GM23338 (cell line): Measurements from ENCODE around the gene CENPA. TPM values are rescaled to one million over a fixed set of nuclear protein-coding genes. Genes with fewer than 3 reads are reported as not detected.

Experiments used
- ATAC-seq: fragments of 200-7000 bp; cut with Tn5 transposase; 3 replicates; pipeline ENCODE4 v1.9.1; 2020
- DNase-seq: peaks from one replicate; pipeline ENCODE4 v3.0.0-alpha.2; 2015; ENCODE audit warnings: low spot score
- H2AFZ ChIP-seq: fragments of 200-600 bp; sonication (generic); 2 replicates; pipeline ENCODE4 v1.8.0; 2016; ENCODE audit warnings: antibody characterized with exemption, mild to moderate bottlenecking, moderate library complexity
- H3F3A ChIP-seq: fragments of 200-600 bp; sonication (generic); replicated peaks from 2 replicates; pipeline ENCODE4 v1.8.0; 2017; ENCODE audit warnings: antibody characterized with exemption, mixed run types, low read depth
- H3K27ac ChIP-seq: fragments of 200-600 bp; sonication (generic); 2 replicates; pipeline ENCODE4 v1.6.1; 2016; ENCODE audit warnings: low read depth
- H3K27me3 ChIP-seq: fragments of 200-600 bp; sonication (generic); 2 replicates; pipeline ENCODE4 v1.8.0; 2016; ENCODE audit warnings: mild to moderate bottlenecking, mixed run types, moderate library complexity; ENCODE audit not compliant: insufficient read depth
- H3K36me3 ChIP-seq: fragments of 200-600 bp; sonication (generic); 2 replicates; pipeline ENCODE4 v1.8.0; 2016; ENCODE audit warnings: mild to moderate bottlenecking; ENCODE audit not compliant: insufficient read depth
- H3K4me1 ChIP-seq: fragments of 200-600 bp; sonication (generic); 2 replicates; pipeline ENCODE4 v1.8.0; 2016; ENCODE audit warnings: mild to moderate bottlenecking, moderate library complexity; ENCODE audit not compliant: insufficient read depth
- H3K4me2 ChIP-seq: fragments of 200-600 bp; sonication (generic); 2 replicates; pipeline ENCODE4 v1.7.1; 2017; ENCODE audit warnings: mixed run types
- H3K4me3 ChIP-seq: fragments of 200-600 bp; sonication (generic); 2 replicates; pipeline ENCODE4 v1.6.1; 2016; ENCODE audit warnings: mixed run types
- H3K79me2 ChIP-seq: fragments of 200-600 bp; sonication (generic); replicated peaks from 2 replicates; pipeline ENCODE4 v1.8.0; 2017; ENCODE audit warnings: mild to moderate bottlenecking; ENCODE audit not compliant: insufficient read depth
- H3K9me2 ChIP-seq: fragments of 200-600 bp; sonication (generic); 2 replicates; pipeline ENCODE4 v1.8.0; 2017; ENCODE audit not compliant: insufficient read depth
- H4K20me1 ChIP-seq: fragments of 200-600 bp; sonication (generic); replicated peaks from 2 replicates; pipeline ENCODE4 v1.8.0; 2017; ENCODE audit warnings: mild to moderate bottlenecking; ENCODE audit not compliant: insufficient read depth
- H3K27ac Mint-ChIP-seq: 2 replicates; pipeline ENCODE4 v1.8.0; 2020; ENCODE audit warnings: inconsistent platforms, mild to moderate bottlenecking, moderate library complexity, mixed read lengths
- H3K27me3 Mint-ChIP-seq: 3 replicates; pipeline ENCODE4 v1.8.0; 2022; ENCODE audit warnings: low read depth, mild to moderate bottlenecking, moderate library complexity, mixed read lengths, inconsistent platforms; ENCODE audit not compliant: insufficient read depth, poor library complexity
- H3K36me3 Mint-ChIP-seq: 3 replicates; pipeline ENCODE4 v1.8.0; 2021; ENCODE audit warnings: low read depth, mild to moderate bottlenecking, inconsistent platforms, moderate library complexity, mixed read lengths
- H3K4me1 Mint-ChIP-seq: 3 replicates; pipeline ENCODE4 v1.8.0; 2020; ENCODE audit warnings: mild to moderate bottlenecking, inconsistent platforms, mixed read lengths
- H3K4me3 Mint-ChIP-seq: 3 replicates; pipeline ENCODE4 v1.8.0; 2021; ENCODE audit warnings: moderate library complexity, mild to moderate bottlenecking, inconsistent platforms, mixed read lengths
- H3K9me3 Mint-ChIP-seq: 3 replicates; pipeline ENCODE4 v1.8.0; 2020; ENCODE audit warnings: moderate library complexity, mild to moderate bottlenecking, inconsistent platforms, mixed read lengths
- CREB1 ChIP-seq: fragments of 250-450 bp; sonication (Bioruptor Pico); IDR thresholded peaks from 2 replicates; pipeline ENCODE4 v1.5.0; 2020; ENCODE audit warnings: low read depth, mild to moderate bottlenecking, moderate library complexity
- EZH2 ChIP-seq: fragments of 200-600 bp; sonication (generic); IDR thresholded peaks from one replicate; pipeline ENCODE4 v1.8.0; 2017; ENCODE audit warnings: antibody characterized with exemption, mild to moderate bottlenecking, low read depth; ENCODE audit not compliant: unreplicated experiment
- EZH2phosphoT487 ChIP-seq: fragments of 200-600 bp; sonication (generic); IDR thresholded peaks from one replicate; pipeline ENCODE4 v1.8.1; 2018; ENCODE audit warnings: antibody characterized with exemption; ENCODE audit not compliant: unreplicated experiment
- JUNB ChIP-seq: IDR thresholded peaks from one replicate; pipeline ENCODE4 v1.6.1; 2016; ENCODE audit warnings: antibody characterized with exemption; ENCODE audit not compliant: unreplicated experiment
- NANOG ChIP-seq: IDR thresholded peaks from 2 replicates; pipeline ENCODE4 v1.6.1; 2016; ENCODE audit warnings: antibody characterized with exemption, borderline replicate concordance
- POLR2AphosphoS5 ChIP-seq: IDR thresholded peaks from 2 replicates; pipeline ENCODE4 v1.6.1; 2016; ENCODE audit warnings: antibody characterized with exemption, low read depth
- ZNF114 ChIP-seq: fragments of 250-450 bp; sonication (Bioruptor Pico); IDR thresholded peaks from 2 replicates; pipeline ENCODE4 v1.5.0; 2020; ENCODE audit warnings: mild to moderate bottlenecking, moderate library complexity
- ZNF331 ChIP-seq: fragments of 250-450 bp; sonication (Bioruptor Pico); IDR thresholded peaks from 2 replicates; pipeline ENCODE4 v1.5.0; 2020; ENCODE audit warnings: low read depth, mild to moderate bottlenecking, moderate library complexity
- polyA plus RNA-seq: library from polyadenylated mRNA; unstranded; fragments of >200 nt; fragmentation: Nextera tagmentation; extraction: Ambion mirVana; gene quantifications from 2 replicates; pipeline ENCODE4 v1.2.1, GENCODE V29; 2016
- total RNA-seq: library from RNA; depleted of rRNA; stranded (reverse); fragments of >200 nt; shearing (Covaris generic); gene quantifications from 2 replicates; pipeline ENCODE4 v1.2.3, GENCODE V29; 2014
- TF ChIP-seq, protein P1 (sequence below): IDR thresholded peaks from 2 replicates; pipeline ENCODE4 v1.6.1; 2016; ENCODE audit warnings: antibody characterized with exemption
- TF ChIP-seq, protein P2 (sequence below), 2 experiments: fragments of 200-600 bp in 1 of 2; sonication (generic) in 1 of 2; conservative IDR thresholded peaks; 2 replicates each; pipeline versions ENCODE4 v1.5.1 to v1.6.1; 2016 to 2017; ENCODE audit warnings: antibody characterized with exemption in 2 of 2, low read depth in 2 of 2, mild to moderate bottlenecking in 2 of 2, moderate library complexity in 1 of 2
- TF ChIP-seq, protein P3 (sequence below): fragments of 250-450 bp; sonication (Bioruptor Pico); IDR thresholded peaks from 2 replicates; pipeline ENCODE4 v1.5.0; 2020; ENCODE audit warnings: mild to moderate bottlenecking, moderate library complexity
- TF ChIP-seq, protein P4 (sequence below): IDR thresholded peaks from one replicate; pipeline ENCODE4 v1.6.1; 2018; ENCODE audit warnings: antibody characterized with exemption; ENCODE audit not compliant: unreplicated experiment

Gene CENPA
- total and polyA plus RNA-seq, 2 experiments from 2014 or later: 16.8 to 24.2 TPM

GRCh38 chr2:26843041-26843440 lies 57.2 kb downstream of the CENPA start:
- H3F3A ChIP-seq: 0 out of 2 replicates have a peak, but pooled peaks cover 5% of the 10 kb centered on the region
- H2AFZ ChIP-seq: no peak overlapping the region
- TF ChIP-seq, protein P1, sequence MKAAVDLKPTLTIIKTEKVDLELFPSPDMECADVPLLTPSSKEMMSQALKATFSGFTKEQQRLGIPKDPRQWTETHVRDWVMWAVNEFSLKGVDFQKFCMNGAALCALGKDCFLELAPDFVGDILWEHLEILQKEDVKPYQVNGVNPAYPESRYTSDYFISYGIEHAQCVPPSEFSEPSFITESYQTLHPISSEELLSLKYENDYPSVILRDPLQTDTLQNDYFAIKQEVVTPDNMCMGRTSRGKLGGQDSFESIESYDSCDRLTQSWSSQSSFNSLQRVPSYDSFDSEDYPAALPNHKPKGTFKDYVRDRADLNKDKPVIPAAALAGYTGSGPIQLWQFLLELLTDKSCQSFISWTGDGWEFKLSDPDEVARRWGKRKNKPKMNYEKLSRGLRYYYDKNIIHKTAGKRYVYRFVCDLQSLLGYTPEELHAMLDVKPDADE: no peak
- no peak for TF ChIP-seq EZH2phosphoT487
- no peak for TF ChIP-seq CREB1 (CRISPR knock-in tag)
- TF ChIP-seq, protein P2, sequence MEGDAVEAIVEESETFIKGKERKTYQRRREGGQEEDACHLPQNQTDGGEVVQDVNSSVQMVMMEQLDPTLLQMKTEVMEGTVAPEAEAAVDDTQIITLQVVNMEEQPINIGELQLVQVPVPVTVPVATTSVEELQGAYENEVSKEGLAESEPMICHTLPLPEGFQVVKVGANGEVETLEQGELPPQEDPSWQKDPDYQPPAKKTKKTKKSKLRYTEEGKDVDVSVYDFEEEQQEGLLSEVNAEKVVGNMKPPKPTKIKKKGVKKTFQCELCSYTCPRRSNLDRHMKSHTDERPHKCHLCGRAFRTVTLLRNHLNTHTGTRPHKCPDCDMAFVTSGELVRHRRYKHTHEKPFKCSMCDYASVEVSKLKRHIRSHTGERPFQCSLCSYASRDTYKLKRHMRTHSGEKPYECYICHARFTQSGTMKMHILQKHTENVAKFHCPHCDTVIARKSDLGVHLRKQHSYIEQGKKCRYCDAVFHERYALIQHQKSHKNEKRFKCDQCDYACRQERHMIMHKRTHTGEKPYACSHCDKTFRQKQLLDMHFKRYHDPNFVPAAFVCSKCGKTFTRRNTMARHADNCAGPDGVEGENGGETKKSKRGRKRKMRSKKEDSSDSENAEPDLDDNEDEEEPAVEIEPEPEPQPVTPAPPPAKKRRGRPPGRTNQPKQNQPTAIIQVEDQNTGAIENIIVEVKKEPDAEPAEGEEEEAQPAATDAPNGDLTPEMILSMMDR (conservative IDR thresholded peaks at IDR 0.05; ENCODE audit: low read depth in 2 of 2): no peak
- TF ChIP-seq EZH2: no peak
- TF ChIP-seq ZNF331 (CRISPR knock-in tag): no peak
- TF ChIP-seq JUNB: no peak
- no peak for TF ChIP-seq ZNF114 (CRISPR knock-in tag)
- TF ChIP-seq, protein P3, sequence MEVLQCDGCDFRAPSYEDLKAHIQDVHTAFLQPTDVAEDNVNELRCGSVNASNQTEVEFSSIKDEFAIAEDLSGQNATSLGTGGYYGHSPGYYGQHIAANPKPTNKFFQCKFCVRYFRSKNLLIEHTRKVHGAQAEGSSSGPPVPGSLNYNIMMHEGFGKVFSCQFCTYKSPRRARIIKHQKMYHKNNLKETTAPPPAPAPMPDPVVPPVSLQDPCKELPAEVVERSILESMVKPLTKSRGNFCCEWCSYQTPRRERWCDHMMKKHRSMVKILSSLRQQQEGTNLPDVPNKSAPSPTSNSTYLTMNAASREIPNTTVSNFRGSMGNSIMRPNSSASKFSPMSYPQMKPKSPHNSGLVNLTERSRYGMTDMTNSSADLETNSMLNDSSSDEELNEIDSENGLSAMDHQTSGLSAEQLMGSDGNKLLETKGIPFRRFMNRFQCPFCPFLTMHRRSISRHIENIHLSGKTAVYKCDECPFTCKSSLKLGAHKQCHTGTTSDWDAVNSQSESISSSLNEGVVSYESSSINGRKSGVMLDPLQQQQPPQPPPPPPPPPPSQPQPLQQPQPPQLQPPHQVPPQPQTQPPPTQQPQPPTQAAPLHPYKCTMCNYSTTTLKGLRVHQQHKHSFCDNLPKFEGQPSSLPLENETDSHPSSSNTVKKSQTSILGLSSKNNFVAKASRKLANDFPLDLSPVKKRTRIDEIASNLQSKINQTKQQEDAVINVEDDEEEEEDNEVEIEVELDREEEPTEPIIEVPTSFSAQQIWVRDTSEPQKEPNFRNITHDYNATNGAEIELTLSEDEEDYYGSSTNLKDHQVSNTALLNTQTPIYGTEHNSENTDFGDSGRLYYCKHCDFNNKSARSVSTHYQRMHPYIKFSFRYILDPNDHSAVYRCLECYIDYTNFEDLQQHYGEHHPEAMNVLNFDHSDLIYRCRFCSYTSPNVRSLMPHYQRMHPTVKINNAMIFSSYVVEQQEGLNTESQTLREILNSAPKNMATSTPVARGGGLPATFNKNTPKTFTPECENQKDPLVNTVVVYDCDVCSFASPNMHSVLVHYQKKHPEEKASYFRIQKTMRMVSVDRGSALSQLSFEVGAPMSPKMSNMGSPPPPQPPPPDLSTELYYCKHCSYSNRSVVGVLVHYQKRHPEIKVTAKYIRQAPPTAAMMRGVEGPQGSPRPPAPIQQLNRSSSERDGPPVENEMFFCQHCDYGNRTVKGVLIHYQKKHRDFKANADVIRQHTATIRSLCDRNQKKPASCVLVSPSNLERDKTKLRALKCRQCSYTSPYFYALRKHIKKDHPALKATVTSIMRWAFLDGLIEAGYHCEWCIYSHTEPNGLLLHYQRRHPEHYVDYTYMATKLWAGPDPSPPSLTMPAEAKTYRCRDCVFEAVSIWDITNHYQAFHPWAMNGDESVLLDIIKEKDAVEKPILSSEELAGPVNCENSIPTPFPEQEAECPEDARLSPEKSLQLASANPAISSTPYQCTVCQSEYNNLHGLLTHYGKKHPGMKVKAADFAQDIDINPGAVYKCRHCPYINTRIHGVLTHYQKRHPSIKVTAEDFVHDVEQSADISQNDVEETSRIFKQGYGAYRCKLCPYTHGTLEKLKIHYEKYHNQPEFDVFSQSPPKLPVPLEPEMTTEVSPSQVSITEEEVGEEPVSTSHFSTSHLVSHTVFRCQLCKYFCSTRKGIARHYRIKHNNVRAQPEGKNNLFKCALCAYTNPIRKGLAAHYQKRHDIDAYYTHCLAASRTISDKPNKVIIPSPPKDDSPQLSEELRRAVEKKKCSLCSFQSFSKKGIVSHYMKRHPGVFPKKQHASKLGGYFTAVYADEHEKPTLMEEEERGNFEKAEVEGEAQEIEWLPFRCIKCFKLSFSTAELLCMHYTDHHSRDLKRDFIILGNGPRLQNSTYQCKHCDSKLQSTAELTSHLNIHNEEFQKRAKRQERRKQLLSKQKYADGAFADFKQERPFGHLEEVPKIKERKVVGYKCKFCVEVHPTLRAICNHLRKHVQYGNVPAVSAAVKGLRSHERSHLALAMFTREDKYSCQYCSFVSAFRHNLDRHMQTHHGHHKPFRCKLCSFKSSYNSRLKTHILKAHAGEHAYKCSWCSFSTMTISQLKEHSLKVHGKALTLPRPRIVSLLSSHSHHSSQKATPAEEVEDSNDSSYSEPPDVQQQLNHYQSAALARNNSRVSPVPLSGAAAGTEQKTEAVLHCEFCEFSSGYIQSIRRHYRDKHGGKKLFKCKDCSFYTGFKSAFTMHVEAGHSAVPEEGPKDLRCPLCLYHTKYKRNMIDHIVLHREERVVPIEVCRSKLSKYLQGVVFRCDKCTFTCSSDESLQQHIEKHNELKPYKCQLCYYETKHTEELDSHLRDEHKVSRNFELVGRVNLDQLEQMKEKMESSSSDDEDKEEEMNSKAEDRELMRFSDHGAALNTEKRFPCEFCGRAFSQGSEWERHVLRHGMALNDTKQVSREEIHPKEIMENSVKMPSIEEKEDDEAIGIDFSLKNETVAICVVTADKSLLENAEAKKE (CRISPR knock-in tag): no peak
- TF ChIP-seq, protein P4, sequence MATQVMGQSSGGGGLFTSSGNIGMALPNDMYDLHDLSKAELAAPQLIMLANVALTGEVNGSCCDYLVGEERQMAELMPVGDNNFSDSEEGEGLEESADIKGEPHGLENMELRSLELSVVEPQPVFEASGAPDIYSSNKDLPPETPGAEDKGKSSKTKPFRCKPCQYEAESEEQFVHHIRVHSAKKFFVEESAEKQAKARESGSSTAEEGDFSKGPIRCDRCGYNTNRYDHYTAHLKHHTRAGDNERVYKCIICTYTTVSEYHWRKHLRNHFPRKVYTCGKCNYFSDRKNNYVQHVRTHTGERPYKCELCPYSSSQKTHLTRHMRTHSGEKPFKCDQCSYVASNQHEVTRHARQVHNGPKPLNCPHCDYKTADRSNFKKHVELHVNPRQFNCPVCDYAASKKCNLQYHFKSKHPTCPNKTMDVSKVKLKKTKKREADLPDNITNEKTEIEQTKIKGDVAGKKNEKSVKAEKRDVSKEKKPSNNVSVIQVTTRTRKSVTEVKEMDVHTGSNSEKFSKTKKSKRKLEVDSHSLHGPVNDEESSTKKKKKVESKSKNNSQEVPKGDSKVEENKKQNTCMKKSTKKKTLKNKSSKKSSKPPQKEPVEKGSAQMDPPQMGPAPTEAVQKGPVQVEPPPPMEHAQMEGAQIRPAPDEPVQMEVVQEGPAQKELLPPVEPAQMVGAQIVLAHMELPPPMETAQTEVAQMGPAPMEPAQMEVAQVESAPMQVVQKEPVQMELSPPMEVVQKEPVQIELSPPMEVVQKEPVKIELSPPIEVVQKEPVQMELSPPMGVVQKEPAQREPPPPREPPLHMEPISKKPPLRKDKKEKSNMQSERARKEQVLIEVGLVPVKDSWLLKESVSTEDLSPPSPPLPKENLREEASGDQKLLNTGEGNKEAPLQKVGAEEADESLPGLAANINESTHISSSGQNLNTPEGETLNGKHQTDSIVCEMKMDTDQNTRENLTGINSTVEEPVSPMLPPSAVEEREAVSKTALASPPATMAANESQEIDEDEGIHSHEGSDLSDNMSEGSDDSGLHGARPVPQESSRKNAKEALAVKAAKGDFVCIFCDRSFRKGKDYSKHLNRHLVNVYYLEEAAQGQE: no peak
- no peak for TF ChIP-seq NANOG
- TF ChIP-seq POLR2AphosphoS5: no peak
- no peaks in the 10 kb centered on the region for H3K79me2 ChIP-seq
- ATAC-seq (no peak), DNase-seq (no peak)
- no peak overlapping the region for H3K27ac Mint-ChIP-seq
- no peak overlapping the region for H3K4me2 ChIP-seq
- H3K9me3 Mint-ChIP-seq: no peaks in the 10 kb centered on the region
- no peaks in the 10 kb centered on the region for H4K20me1 ChIP-seq
- H3K9me2 ChIP-seq: no peaks in the 10 kb centered on the region
- H3K36me3 ChIP-seq: no peaks in the 10 kb centered on the region
- H3K27me3 Mint-ChIP-seq: peaks cover 18% of the 10 kb centered on the region
- no peaks in the 10 kb centered on the region for H3K36me3 Mint-ChIP-seq
- peaks cover 4% of the 10 kb centered on the region for H3K4me1 Mint-ChIP-seq
- no peak overlapping the region for H3K4me3 ChIP-seq
- peaks cover 31% of the 10 kb centered on the region for H3K27me3 ChIP-seq
- no peak overlapping the region for H3K4me3 Mint-ChIP-seq
- peaks cover 8% of the 10 kb centered on the region for H3K4me1 ChIP-seq
- no peak overlapping the region for H3K27ac ChIP-seq
